ENCODE results near the gene HAUS8.

DNA sequence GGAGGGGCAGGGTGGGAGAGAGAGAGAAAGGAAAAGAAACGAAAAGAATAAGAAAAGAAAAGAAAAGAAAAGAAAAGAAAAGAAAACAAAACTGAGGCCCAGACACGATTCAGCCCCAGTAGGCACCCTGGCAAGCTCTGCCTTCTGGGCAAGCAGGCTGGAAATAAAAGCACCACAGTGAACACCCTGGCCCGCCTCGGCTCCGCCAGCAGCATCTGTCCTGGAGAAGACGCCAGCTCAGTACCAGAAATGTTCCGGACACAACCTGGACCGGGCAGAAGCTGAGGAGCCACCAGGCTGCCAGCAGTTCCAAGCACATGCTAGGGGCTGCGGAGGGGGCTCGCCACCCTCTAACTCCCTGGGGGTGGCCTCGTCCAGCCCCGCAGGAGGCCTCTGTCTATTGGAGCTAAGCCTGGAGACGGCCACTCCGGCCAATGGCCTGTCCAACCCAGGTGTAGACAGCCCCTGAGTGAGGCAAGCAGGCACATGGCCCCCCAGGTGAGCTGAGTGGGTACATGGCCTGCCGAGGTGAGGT, 37.2 kb downstream of the HAUS8 start:
- TF ChIP-seq, protein P1, sequence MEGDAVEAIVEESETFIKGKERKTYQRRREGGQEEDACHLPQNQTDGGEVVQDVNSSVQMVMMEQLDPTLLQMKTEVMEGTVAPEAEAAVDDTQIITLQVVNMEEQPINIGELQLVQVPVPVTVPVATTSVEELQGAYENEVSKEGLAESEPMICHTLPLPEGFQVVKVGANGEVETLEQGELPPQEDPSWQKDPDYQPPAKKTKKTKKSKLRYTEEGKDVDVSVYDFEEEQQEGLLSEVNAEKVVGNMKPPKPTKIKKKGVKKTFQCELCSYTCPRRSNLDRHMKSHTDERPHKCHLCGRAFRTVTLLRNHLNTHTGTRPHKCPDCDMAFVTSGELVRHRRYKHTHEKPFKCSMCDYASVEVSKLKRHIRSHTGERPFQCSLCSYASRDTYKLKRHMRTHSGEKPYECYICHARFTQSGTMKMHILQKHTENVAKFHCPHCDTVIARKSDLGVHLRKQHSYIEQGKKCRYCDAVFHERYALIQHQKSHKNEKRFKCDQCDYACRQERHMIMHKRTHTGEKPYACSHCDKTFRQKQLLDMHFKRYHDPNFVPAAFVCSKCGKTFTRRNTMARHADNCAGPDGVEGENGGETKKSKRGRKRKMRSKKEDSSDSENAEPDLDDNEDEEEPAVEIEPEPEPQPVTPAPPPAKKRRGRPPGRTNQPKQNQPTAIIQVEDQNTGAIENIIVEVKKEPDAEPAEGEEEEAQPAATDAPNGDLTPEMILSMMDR (IDR thresholded peaks at IDR 0.05 in 4 of 5, conservative IDR thresholded peaks at IDR 0.05 in 1 of 5), result no peak
- TF ChIP-seq POLR2A (IDR thresholded peaks at IDR 0.05), result no peak
